ENCODE measurements around the gene TBX4. TPM values are rescaled to one million over a fixed set of nuclear protein-coding genes. Genes with fewer than 3 reads are reported as not detected.

Gene TBX4
- total RNA-seq, 1 donor from 2014 or later: not detected

DNA sequence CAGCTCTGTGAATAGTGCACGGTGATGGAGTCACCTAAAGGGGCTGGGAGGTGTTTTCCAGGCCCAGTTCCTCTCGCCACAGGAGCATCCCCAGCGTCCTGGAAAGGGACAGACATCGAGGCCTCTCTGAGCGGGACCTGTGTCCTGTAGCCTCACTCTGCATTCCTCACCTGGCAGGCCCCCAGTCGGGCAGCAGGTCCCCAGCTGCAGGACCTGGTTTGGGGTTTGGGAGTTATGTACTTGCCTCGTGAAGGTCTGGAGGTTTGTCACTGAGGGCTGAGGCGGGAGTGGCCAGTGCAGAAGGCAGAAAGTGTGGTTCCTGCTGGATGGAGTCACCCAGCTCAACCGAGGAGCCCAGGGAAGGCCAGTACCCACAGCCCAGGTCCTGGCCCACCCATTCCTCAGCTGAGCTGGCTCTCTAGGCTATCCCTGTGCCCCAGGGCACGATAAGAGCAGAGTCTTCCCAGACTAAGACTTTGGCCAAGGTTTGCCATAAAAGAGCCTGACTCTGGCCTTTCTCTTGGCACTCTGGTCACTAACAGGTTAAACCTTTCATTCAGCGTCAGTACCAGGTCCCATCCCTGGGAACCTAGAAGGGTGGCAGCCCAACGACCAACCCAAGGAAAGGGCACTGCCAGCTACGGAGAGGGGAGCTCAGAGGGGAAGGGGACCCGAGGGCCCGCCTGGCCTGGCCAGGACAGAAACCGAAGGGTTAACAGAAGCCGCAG is 24.4 kb downstream of the TBX4 start:
- no peak for TF ChIP-seq CTCF (IDR thresholded peaks at IDR 0.05)
- TF ChIP-seq EZH2phosphoT487 (IDR thresholded peaks at IDR 0.05): no peak
- no peak for TF ChIP-seq EZH2 (IDR thresholded peaks at IDR 0.05)
- Histone ChIP-seq H3K4me1 (no peaks in the 10 kb centered on the region), H3K27me3 (no peaks in the 10 kb centered on the region), H3K9ac (no peak overlapping the region), H3F3A (ENCODE audit: low read depth) (no peaks in the 10 kb centered on the region), H3K36me3 (no peaks in the 10 kb centered on the region), H3K9me3 (ENCODE audit: low read depth) (no peaks in the 10 kb centered on the region), H2AFZ (replicated peaks) (no peak overlapping the region), H3K79me2 (ENCODE audit: low read depth) (no peaks in the 10 kb centered on the region), H3K27ac (no peak overlapping the region), H4K20me1 (ENCODE audit: low read depth) (no peaks in the 10 kb centered on the region), H3K4me3 (no peak overlapping the region), H3K4me2 (no peak overlapping the region)
- peaks cover 5% of the 10 kb centered on the region for H3K27me3 Mint-ChIP-seq (ENCODE audit: insufficient read depth, low read depth)
- H3K4me3 Mint-ChIP-seq: no peak overlapping the region
- no peaks in the 10 kb centered on the region for H3K36me3 Mint-ChIP-seq
- H3K4me1 Mint-ChIP-seq: no peaks in the 10 kb centered on the region
- no peak overlapping the region for H3K27ac Mint-ChIP-seq
- H3K9me3 Mint-ChIP-seq: no peaks in the 10 kb centered on the region
- no peak for DNase-seq (ENCODE audit: low spot score)

GRCh38 chr17:61477204-61477834 is 25.1 kb downstream of the TBX4 start:
- Histone ChIP-seq H3K9me3 (ENCODE audit: low read depth) (no peaks in the 10 kb centered on the region), H3K4me3 (no peak overlapping the region), H3K4me1 (no peaks in the 10 kb centered on the region), H3F3A (ENCODE audit: low read depth) (no peaks in the 10 kb centered on the region), H3K9ac (no peak overlapping the region), H3K36me3 (no peaks in the 10 kb centered on the region), H4K20me1 (ENCODE audit: low read depth) (no peaks in the 10 kb centered on the region), H3K27ac (no peak overlapping the region), H3K4me2 (no peak overlapping the region), H3K27me3 (no peaks in the 10 kb centered on the region), H2AFZ (replicated peaks) (no peak overlapping the region), H3K79me2 (ENCODE audit: low read depth) (no peaks in the 10 kb centered on the region)
- H3K4me1 Mint-ChIP-seq: peaks cover 3% of the 10 kb centered on the region
- TF ChIP-seq EZH2phosphoT487 (IDR thresholded peaks at IDR 0.05) (no peak), EZH2 (IDR thresholded peaks at IDR 0.05) (no peak), CTCF (IDR thresholded peaks at IDR 0.05) (no peak)
- peaks cover 4% of the 10 kb centered on the region for H3K27me3 Mint-ChIP-seq (ENCODE audit: insufficient read depth, low read depth)
- no peak for DNase-seq (ENCODE audit: low spot score)
- no peaks in the 10 kb centered on the region for H3K36me3 Mint-ChIP-seq
- no peak overlapping the region for H3K27ac Mint-ChIP-seq
- no peaks in the 10 kb centered on the region for H3K9me3 Mint-ChIP-seq
- no peak overlapping the region for H3K4me3 Mint-ChIP-seq

GRCh38 chr17:61478026-61478789 is 26.0 kb downstream of the TBX4 start:
- Histone ChIP-seq H3K27ac (no peak overlapping the region), H3K79me2 (ENCODE audit: low read depth) (no peaks in the 10 kb centered on the region), H3K36me3 (no peaks in the 10 kb centered on the region), H3K9me3 (ENCODE audit: low read depth) (no peaks in the 10 kb centered on the region), H3F3A (ENCODE audit: low read depth) (no peaks in the 10 kb centered on the region), H3K4me1 (no peaks in the 10 kb centered on the region), H4K20me1 (ENCODE audit: low read depth) (no peaks in the 10 kb centered on the region), H3K9ac (no peak overlapping the region), H3K4me2 (no peak overlapping the region), H3K27me3 (no peaks in the 10 kb centered on the region), H2AFZ (replicated peaks) (no peak overlapping the region), H3K4me3 (no peak overlapping the region)
- Mint-ChIP-seq H3K27me3 (ENCODE audit: insufficient read depth, low read depth) (peaks cover 2% of the 10 kb centered on the region), H3K36me3 (no peaks in the 10 kb centered on the region), H3K4me1 (peaks cover 4% of the 10 kb centered on the region), H3K4me3 (no peak overlapping the region), H3K9me3 (no peaks in the 10 kb centered on the region), H3K27ac (no peak overlapping the region)
- no peak for TF ChIP-seq CTCF (IDR thresholded peaks at IDR 0.05)
- no peak for TF ChIP-seq EZH2phosphoT487 (IDR thresholded peaks at IDR 0.05)
- no peak for TF ChIP-seq EZH2 (IDR thresholded peaks at IDR 0.05)
- DNase-seq (ENCODE audit: low spot score): no peak
